Endothelial cell of umbilical vein (primary cell): ENCODE results near the gene AGT. TPM values are rescaled to one million over a fixed set of nuclear protein-coding genes. Genes with fewer than 3 reads are reported as not detected.

Experiments
- BruUV-seq: library from RNA; stranded (reverse); fragments of 400-500 nt; replicated peaks from 2 replicates; lab custom pipeline; 2021; lab: Mats Ljungman, UMichigan
- CTCF ChIA-PET: fragments of 300-600, 350-600 bp; sonication (Branson Sonifier 250); formaldehyde crosslinking; loops from one replicate; lab custom pipeline; 2021; ENCODE audit warnings: antibody characterized with exemption, inconsistent platforms; lab: Charles Lee
- POLR2A ChIA-PET: fragments of 300-600, 350-600 bp; sonication (Branson Sonifier 250); formaldehyde crosslinking; loops from one replicate; lab custom pipeline; 2021; ENCODE audit warnings: antibody characterized with exemption, inconsistent platforms; lab: Charles Lee
- DNase-seq: peaks from one replicate; pipeline ENCODE4 v3.0.0-alpha.2; 2011; ENCODE audit warnings: low read depth, low spot score
- FAIRE-seq: peaks from 2 replicates; lab custom pipeline; 2011; peaks lifted over from hg19 to GRCh38; lab: Jason Lieb, UNC
- H2AFZ ChIP-seq: 2 replicates; pipeline ENCODE4 v1.6.0; 2012; ENCODE audit warnings: low read depth, low read length, control low read depth, inconsistent platforms
- H3K27ac ChIP-seq: 2 replicates; pipeline ENCODE4 v1.5.1; 2011; ENCODE audit warnings: low read depth, mild to moderate bottlenecking, control low read depth, low read length, moderate library complexity; ENCODE audit not compliant: insufficient read depth
- H3K27me3 ChIP-seq, 2 experiments: 2 replicates each; pipeline versions ENCODE4 v1.6.0 to v1.6.1; 2011; ENCODE audit warnings: low read length in 2 of 2, mixed read lengths in 1 of 2; ENCODE audit not compliant: control insufficient read depth in 2 of 2, insufficient read depth in 2 of 2
- H3K36me3 ChIP-seq, 2 experiments: 2 replicates in 1 of 2; 3 replicates in 1 of 2; pipeline ENCODE4 v1.5.1; 2011; ENCODE audit warnings: low read length in 2 of 2, mild to moderate bottlenecking in 1 of 2, moderate library complexity in 1 of 2; ENCODE audit not compliant: control insufficient read depth in 2 of 2, insufficient read depth in 2 of 2; ENCODE audit errors: extremely low read depth in 1 of 2
- H3K4me1 ChIP-seq: 3 replicates; pipeline ENCODE4 v1.5.1; 2011; ENCODE audit warnings: mild to moderate bottlenecking, low read length; ENCODE audit not compliant: control insufficient read depth, insufficient read depth; ENCODE audit errors: extremely low read depth
- H3K4me2 ChIP-seq: 2 replicates; pipeline ENCODE4 v1.6.1; 2011; ENCODE audit warnings: low read length, control low read depth, mixed read lengths; ENCODE audit not compliant: insufficient read depth
- H3K4me3 ChIP-seq, 3 experiments: fragments of 200-600 bp in 1 of 3; sonication (generic), shearing (Covaris generic) in 1 of 3; replicated peaks in 1 of 3; 2 replicates each; pipeline ENCODE4 v1.5.1; 2011 to 2016; ENCODE audit warnings: control low read depth in 3 of 3, low read length in 3 of 3, mild to moderate bottlenecking in 2 of 3, inconsistent platforms in 1 of 3, low read depth in 1 of 3, moderate library complexity in 1 of 3; ENCODE audit not compliant: insufficient read depth in 1 of 3
- H3K79me2 ChIP-seq: 2 replicates; pipeline ENCODE4 v1.6.0; 2012; ENCODE audit warnings: low read length, inconsistent platforms; ENCODE audit not compliant: control insufficient read depth, insufficient read depth
- H3K9ac ChIP-seq: replicated peaks from 2 replicates; pipeline ENCODE3; 2011; ENCODE audit warnings: low read length, control low read depth; ENCODE audit not compliant: insufficient read depth; ENCODE audit errors: extremely low read depth
- H3K9me1 ChIP-seq: replicated peaks from 3 replicates; pipeline ENCODE4 v1.6.0; 2011; ENCODE audit warnings: mild to moderate bottlenecking, low read length; ENCODE audit not compliant: control insufficient read depth, insufficient read depth; ENCODE audit errors: extremely low read depth
- H3K9me3 ChIP-seq: replicated peaks from 2 replicates; pipeline ENCODE4 v1.5.1; 2012; ENCODE audit warnings: low read length, inconsistent platforms; ENCODE audit not compliant: control insufficient read depth, insufficient read depth
- H4K20me1 ChIP-seq: replicated peaks from 2 replicates; pipeline ENCODE3; 2011; ENCODE audit warnings: mild to moderate bottlenecking, low read length; ENCODE audit not compliant: control insufficient read depth, insufficient read depth; ENCODE audit errors: extremely low read depth
- EZH2 ChIP-seq: IDR thresholded peaks from 2 replicates; pipeline ENCODE4 v1.6.1; 2012; ENCODE audit warnings: borderline replicate concordance, low read depth, mild to moderate bottlenecking, moderate library complexity, low read length, inconsistent platforms; ENCODE audit not compliant: severe bottlenecking
- FOS ChIP-seq: IDR thresholded peaks from 2 replicates; pipeline ENCODE4 v1.6.1; 2011; ENCODE audit warnings: mild to moderate bottlenecking, low read length, moderate library complexity, borderline replicate concordance; ENCODE audit not compliant: insufficient read depth
- GATA2 ChIP-seq: IDR thresholded peaks from 2 replicates; pipeline ENCODE4 v1.7.0; 2011; ENCODE audit warnings: low read depth, mild to moderate bottlenecking, moderate library complexity, mixed read lengths, low read length; ENCODE audit not compliant: insufficient read length, insufficient read depth
- JUN ChIP-seq: IDR thresholded peaks from 2 replicates; pipeline ENCODE4 v1.6.1; 2011; ENCODE audit warnings: borderline replicate concordance, low read depth; ENCODE audit not compliant: insufficient read length, insufficient read depth
- MYC ChIP-seq: IDR thresholded peaks from one replicate; pipeline ENCODE4 v1.6.1; 2011; ENCODE audit warnings: mild to moderate bottlenecking, low read depth, low read length
- POLR2A ChIP-seq: IDR thresholded peaks from 2 replicates; pipeline ENCODE4 v1.6.1; 2012; ENCODE audit warnings: low read depth, mild to moderate bottlenecking, control low read depth, low read length
- POLR2AphosphoS5 ChIP-seq: IDR thresholded peaks from 2 replicates; pipeline ENCODE4 v1.6.1; 2012; ENCODE audit warnings: low read depth, mild to moderate bottlenecking, control low read depth, low read length, moderate library complexity; ENCODE audit not compliant: insufficient read depth
- dilution Hi-C: fragments of 300-500 bp; cut with MboI; formaldehyde crosslinking; loops from one replicate; pipeline ENCODE4 v1.15.0; 2019; ENCODE audit warnings: low sequenced_read_pairs; ENCODE audit not compliant: extremely low pct_ligation_motif_present
- intact Hi-C: fragments of 100-400 bp; cut with micrococcal nuclease; formaldehyde crosslinking; loops from one replicate; pipeline ENCODE4 v1.10.0; 2022
- polyA plus RNA-seq, 4 experiments: library from polyadenylated mRNA; depleted of rRNA in 3 of 4; stranded (reverse) in 3 of 4; unstranded in 1 of 4; fragments of >200 nt; gene quantifications; 2 replicates each; pipeline versions ENCODE4 v1.2.1 to v1.2.3, GENCODE V29; 2011 to 2012; ENCODE audit warnings: missing spikeins in 1 of 4
- total RNA-seq: library from RNA; stranded (reverse); gene quantifications from 2 replicates; pipeline ENCODE4 v1.2.3, GENCODE V29; 2021
- TF ChIP-seq, protein P1 (sequence below), 2 donors: IDR thresholded peaks; 1 replicate in 1 of 2; 2 replicates in 1 of 2; pipeline ENCODE4 v1.5.1; 2011; ENCODE audit warnings: low read length in 2 of 2, mild to moderate bottlenecking in 2 of 2, moderate library complexity in 2 of 2, control low read depth in 1 of 2, inconsistent platforms in 1 of 2, low read depth in 1 of 2; ENCODE audit not compliant: insufficient read depth in 1 of 2; ENCODE audit errors: extremely low read depth in 1 of 2
- TF ChIP-seq, protein P2 (sequence below): IDR thresholded peaks from 2 replicates; pipeline ENCODE4 v1.6.1; 2011; ENCODE audit not compliant: insufficient read depth, insufficient read length

Gene AGT
- total and polyA plus RNA-seq, 2 donors (not counting 3 experiments of a cell fraction or from before 2014, with no cell fraction given), result not detected

DNA sequence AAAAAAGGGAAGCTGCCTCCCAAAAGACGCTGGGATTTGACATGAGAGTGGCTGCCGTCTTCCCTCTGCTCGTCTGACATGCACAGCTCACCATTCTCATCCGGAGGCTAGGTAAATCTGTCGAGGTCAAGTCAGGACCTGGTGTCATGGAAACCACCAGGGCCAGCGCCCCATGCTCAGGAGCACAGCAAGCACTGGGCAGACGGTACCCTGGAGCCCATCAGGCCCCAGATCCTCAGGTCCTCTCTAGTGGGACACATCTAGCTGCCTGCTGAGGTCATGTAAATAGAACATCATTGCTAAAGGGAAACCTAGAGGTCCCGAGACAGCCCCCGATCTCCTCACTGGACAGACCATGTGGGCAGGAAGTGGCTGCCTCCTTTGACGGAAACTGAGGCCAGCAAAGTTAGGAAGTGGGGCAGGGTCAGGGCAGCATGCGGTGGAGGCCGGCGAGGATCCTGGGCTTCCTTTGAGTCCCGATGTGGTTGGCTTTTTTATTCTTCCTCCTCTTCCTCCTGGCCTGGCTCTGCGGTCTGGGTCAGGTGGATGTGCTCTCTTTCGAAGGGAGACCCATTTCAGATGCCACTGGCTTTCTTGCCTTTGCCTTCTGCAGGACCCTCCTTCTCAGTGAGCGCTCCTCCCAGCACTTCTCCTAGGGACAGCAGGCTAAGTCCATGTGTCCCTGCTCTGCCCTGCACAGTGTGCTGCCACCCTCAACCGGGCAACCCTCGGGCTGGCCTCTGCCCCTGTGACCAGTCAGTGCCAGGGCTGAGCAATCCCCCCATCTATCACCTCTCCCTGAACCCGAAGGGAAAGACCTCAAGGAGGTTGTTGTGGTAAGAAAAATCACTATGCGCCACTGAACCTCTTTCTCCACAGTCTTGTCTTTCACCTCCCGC, 5.9 kb downstream of the AGT start:
- FAIRE-seq, result no peak
- H3K27ac ChIP-seq, result no peak overlapping the region
- H4K20me1 ChIP-seq, result no peaks in the 10 kb centered on the region
- H3K4me2 ChIP-seq, result no peak overlapping the region
- H3K4me3 ChIP-seq, result no peak overlapping the region
- H3K36me3 ChIP-seq, result no peaks in the 10 kb centered on the region
- H3K27me3 ChIP-seq, result no peaks in the 10 kb centered on the region
- H3K9ac ChIP-seq, result no peak overlapping the region
- H3K79me2 ChIP-seq, result no peaks in the 10 kb centered on the region
- CTCF ChIA-PET, result no interaction called here
- no peaks in the 10 kb centered on the region for H3K9me1 ChIP-seq
- dilution Hi-C loops (no loop called here), intact Hi-C loops (no loop called here)
- DNase-seq, result no peak
- BruUV-seq, result no TSS peak
- no peaks in the 10 kb centered on the region for H3K9me3 ChIP-seq
- POLR2A ChIA-PET, result no interaction called here
- no peaks in the 10 kb centered on the region for H3K4me1 ChIP-seq
- H2AFZ ChIP-seq, result no peak overlapping the region
- no peak for TF ChIP-seq GATA2
- TF ChIP-seq EZH2, result no peak
- no peak for TF ChIP-seq POLR2AphosphoS5
- TF ChIP-seq, protein P1, sequence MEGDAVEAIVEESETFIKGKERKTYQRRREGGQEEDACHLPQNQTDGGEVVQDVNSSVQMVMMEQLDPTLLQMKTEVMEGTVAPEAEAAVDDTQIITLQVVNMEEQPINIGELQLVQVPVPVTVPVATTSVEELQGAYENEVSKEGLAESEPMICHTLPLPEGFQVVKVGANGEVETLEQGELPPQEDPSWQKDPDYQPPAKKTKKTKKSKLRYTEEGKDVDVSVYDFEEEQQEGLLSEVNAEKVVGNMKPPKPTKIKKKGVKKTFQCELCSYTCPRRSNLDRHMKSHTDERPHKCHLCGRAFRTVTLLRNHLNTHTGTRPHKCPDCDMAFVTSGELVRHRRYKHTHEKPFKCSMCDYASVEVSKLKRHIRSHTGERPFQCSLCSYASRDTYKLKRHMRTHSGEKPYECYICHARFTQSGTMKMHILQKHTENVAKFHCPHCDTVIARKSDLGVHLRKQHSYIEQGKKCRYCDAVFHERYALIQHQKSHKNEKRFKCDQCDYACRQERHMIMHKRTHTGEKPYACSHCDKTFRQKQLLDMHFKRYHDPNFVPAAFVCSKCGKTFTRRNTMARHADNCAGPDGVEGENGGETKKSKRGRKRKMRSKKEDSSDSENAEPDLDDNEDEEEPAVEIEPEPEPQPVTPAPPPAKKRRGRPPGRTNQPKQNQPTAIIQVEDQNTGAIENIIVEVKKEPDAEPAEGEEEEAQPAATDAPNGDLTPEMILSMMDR (IDR thresholded peaks at IDR 0.05; ENCODE audit: extremely low read depth in 1 of 2, insufficient read depth in 1 of 2, low read depth in 1 of 2, low read length in 2 of 2), result no peak
- no peak for TF ChIP-seq JUN
- no peak for TF ChIP-seq FOS
- TF ChIP-seq MYC, result no peak
- TF ChIP-seq, protein P2, sequence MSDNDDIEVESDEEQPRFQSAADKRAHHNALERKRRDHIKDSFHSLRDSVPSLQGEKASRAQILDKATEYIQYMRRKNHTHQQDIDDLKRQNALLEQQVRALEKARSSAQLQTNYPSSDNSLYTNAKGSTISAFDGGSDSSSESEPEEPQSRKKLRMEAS, result no peak
- TF ChIP-seq POLR2A, result no peak
